Endothelial cell of umbilical vein (primary cell): ENCODE results near the gene CBLB. TPM values are rescaled to one million over a fixed set of nuclear protein-coding genes. Genes with fewer than 3 reads are reported as not detected.

Source experiments
- BruUV-seq: library from RNA; stranded (reverse); fragments of 400-500 nt; replicated peaks from 2 replicates; lab custom pipeline; 2021; lab: Mats Ljungman, UMichigan
- CTCF ChIA-PET: fragments of 300-600, 350-600 bp; sonication (Branson Sonifier 250); formaldehyde crosslinking; loops from one replicate; lab custom pipeline; 2021; ENCODE audit warnings: antibody characterized with exemption, inconsistent platforms; lab: Charles Lee
- POLR2A ChIA-PET: fragments of 300-600, 350-600 bp; sonication (Branson Sonifier 250); formaldehyde crosslinking; loops from one replicate; lab custom pipeline; 2021; ENCODE audit warnings: antibody characterized with exemption, inconsistent platforms; lab: Charles Lee
- DNase-seq: peaks from one replicate; pipeline ENCODE4 v3.0.0-alpha.2; 2011; ENCODE audit warnings: low read depth, low spot score
- FAIRE-seq: peaks from 2 replicates; lab custom pipeline; 2011; peaks lifted over from hg19 to GRCh38; lab: Jason Lieb, UNC
- H2AFZ ChIP-seq: 2 replicates; pipeline ENCODE4 v1.6.0; 2012; ENCODE audit warnings: low read depth, low read length, control low read depth, inconsistent platforms
- H3K27ac ChIP-seq: 2 replicates; pipeline ENCODE4 v1.5.1; 2011; ENCODE audit warnings: low read depth, mild to moderate bottlenecking, control low read depth, low read length, moderate library complexity; ENCODE audit not compliant: insufficient read depth
- H3K27me3 ChIP-seq, 2 experiments: 2 replicates each; pipeline versions ENCODE4 v1.6.0 to v1.6.1; 2011; ENCODE audit warnings: low read length in 2 of 2, mixed read lengths in 1 of 2; ENCODE audit not compliant: control insufficient read depth in 2 of 2, insufficient read depth in 2 of 2
- H3K36me3 ChIP-seq, 2 experiments: 2 replicates in 1 of 2; 3 replicates in 1 of 2; pipeline ENCODE4 v1.5.1; 2011; ENCODE audit warnings: low read length in 2 of 2, mild to moderate bottlenecking in 1 of 2, moderate library complexity in 1 of 2; ENCODE audit not compliant: control insufficient read depth in 2 of 2, insufficient read depth in 2 of 2; ENCODE audit errors: extremely low read depth in 1 of 2
- H3K4me1 ChIP-seq: 3 replicates; pipeline ENCODE4 v1.5.1; 2011; ENCODE audit warnings: mild to moderate bottlenecking, low read length; ENCODE audit not compliant: control insufficient read depth, insufficient read depth; ENCODE audit errors: extremely low read depth
- H3K4me2 ChIP-seq: 2 replicates; pipeline ENCODE4 v1.6.1; 2011; ENCODE audit warnings: low read length, control low read depth, mixed read lengths; ENCODE audit not compliant: insufficient read depth
- H3K4me3 ChIP-seq, 3 experiments: fragments of 200-600 bp in 1 of 3; sonication (generic), shearing (Covaris generic) in 1 of 3; replicated peaks in 1 of 3; 2 replicates each; pipeline ENCODE4 v1.5.1; 2011 to 2016; ENCODE audit warnings: control low read depth in 3 of 3, low read length in 3 of 3, mild to moderate bottlenecking in 2 of 3, inconsistent platforms in 1 of 3, low read depth in 1 of 3, moderate library complexity in 1 of 3; ENCODE audit not compliant: insufficient read depth in 1 of 3
- H3K79me2 ChIP-seq: 2 replicates; pipeline ENCODE4 v1.6.0; 2012; ENCODE audit warnings: low read length, inconsistent platforms; ENCODE audit not compliant: control insufficient read depth, insufficient read depth
- H3K9ac ChIP-seq: replicated peaks from 2 replicates; pipeline ENCODE3; 2011; ENCODE audit warnings: low read length, control low read depth; ENCODE audit not compliant: insufficient read depth; ENCODE audit errors: extremely low read depth
- H3K9me1 ChIP-seq: replicated peaks from 3 replicates; pipeline ENCODE4 v1.6.0; 2011; ENCODE audit warnings: mild to moderate bottlenecking, low read length; ENCODE audit not compliant: control insufficient read depth, insufficient read depth; ENCODE audit errors: extremely low read depth
- H3K9me3 ChIP-seq: replicated peaks from 2 replicates; pipeline ENCODE4 v1.5.1; 2012; ENCODE audit warnings: low read length, inconsistent platforms; ENCODE audit not compliant: control insufficient read depth, insufficient read depth
- H4K20me1 ChIP-seq: replicated peaks from 2 replicates; pipeline ENCODE3; 2011; ENCODE audit warnings: mild to moderate bottlenecking, low read length; ENCODE audit not compliant: control insufficient read depth, insufficient read depth; ENCODE audit errors: extremely low read depth
- GATA2 ChIP-seq: IDR thresholded peaks from 2 replicates; pipeline ENCODE4 v1.7.0; 2011; ENCODE audit warnings: low read depth, mild to moderate bottlenecking, moderate library complexity, mixed read lengths, low read length; ENCODE audit not compliant: insufficient read length, insufficient read depth
- JUN ChIP-seq: IDR thresholded peaks from 2 replicates; pipeline ENCODE4 v1.6.1; 2011; ENCODE audit warnings: borderline replicate concordance, low read depth; ENCODE audit not compliant: insufficient read length, insufficient read depth
- dilution Hi-C: fragments of 300-500 bp; cut with MboI; formaldehyde crosslinking; loops from one replicate; pipeline ENCODE4 v1.15.0; 2019; ENCODE audit warnings: low sequenced_read_pairs; ENCODE audit not compliant: extremely low pct_ligation_motif_present
- intact Hi-C: fragments of 100-400 bp; cut with micrococcal nuclease; formaldehyde crosslinking; loops from one replicate; pipeline ENCODE4 v1.10.0; 2022
- polyA plus RNA-seq, 4 experiments: library from polyadenylated mRNA; depleted of rRNA in 3 of 4; stranded (reverse) in 3 of 4; unstranded in 1 of 4; fragments of >200 nt; gene quantifications; 2 replicates each; pipeline versions ENCODE4 v1.2.1 to v1.2.3, GENCODE V29; 2011 to 2012; ENCODE audit warnings: missing spikeins in 1 of 4
- total RNA-seq: library from RNA; stranded (reverse); gene quantifications from 2 replicates; pipeline ENCODE4 v1.2.3, GENCODE V29; 2021

The CBLB gene
- total and polyA plus RNA-seq, 2 donors (not counting 3 experiments of a cell fraction or from before 2014, with no cell fraction given) = 17.8 to 39.6 TPM

DNA sequence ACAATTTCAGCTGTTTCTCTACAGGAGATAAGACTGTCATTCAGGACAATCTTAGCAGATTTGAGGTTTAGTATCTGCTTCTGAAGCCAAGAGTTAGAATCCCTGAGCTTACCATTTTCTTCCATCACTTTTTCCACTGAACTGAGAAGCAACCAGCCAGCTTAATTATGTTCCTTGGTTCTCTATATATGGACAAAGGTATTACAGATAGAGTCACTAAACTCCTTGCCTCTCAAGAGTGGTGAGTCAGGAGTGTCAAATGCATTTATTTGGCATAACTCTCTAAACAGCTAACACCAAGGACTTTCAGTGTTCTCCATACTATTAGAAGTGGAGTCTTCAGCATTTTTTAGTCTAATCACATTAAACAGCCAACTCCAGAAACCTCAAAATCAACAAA lies 262.8 kb downstream of the CBLB start:
- Histone ChIP-seq H3K27ac (no peak overlapping the region), H3K36me3 (no peaks in the 10 kb centered on the region), H3K27me3 (no peaks in the 10 kb centered on the region), H2AFZ (no peak overlapping the region), H3K4me1 (no peaks in the 10 kb centered on the region), H3K9ac (no peak overlapping the region), H4K20me1 (no peaks in the 10 kb centered on the region), H3K9me3 (no peaks in the 10 kb centered on the region), H3K4me2 (no peak overlapping the region), H3K9me1 (no peaks in the 10 kb centered on the region), H3K4me3 (no peak overlapping the region), H3K79me2 (no peaks in the 10 kb centered on the region)
- POLR2A ChIA-PET = no interaction called here
- no TSS peak for BruUV-seq
- TF ChIP-seq GATA2 (no peak), JUN (no peak)
- FAIRE-seq = no peak
- dilution Hi-C loops (no loop called here), intact Hi-C loops (no loop called here)
- CTCF ChIA-PET = interaction anchor here (0.7 kb wide), 1 partner anchor 11 kb away, joined by 3 read pairs; no protein-coding TSS in a partner anchor
- no peak for DNase-seq
